ENCODE measurements around the gene FRMPD1.

DNA sequence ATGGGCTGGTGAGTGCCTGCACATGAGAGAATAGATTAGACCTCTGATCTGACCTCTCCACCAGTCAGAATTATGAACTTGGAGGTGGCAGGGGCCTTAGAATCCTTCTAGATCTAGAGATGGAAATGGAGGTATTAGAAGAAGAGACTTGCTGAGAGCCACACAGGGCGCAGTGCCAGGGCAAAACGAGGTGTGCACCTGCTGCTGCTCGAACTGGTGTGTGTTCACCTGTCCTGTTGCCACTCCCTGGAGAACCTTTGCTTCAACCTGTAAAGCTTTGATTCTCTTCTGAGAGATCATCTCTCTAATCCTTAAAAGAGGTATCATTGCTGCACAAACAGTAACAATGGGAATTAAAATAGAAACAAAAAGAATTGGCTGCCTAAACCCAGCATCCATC, 24.9 kb downstream of the FRMPD1 start:
- TF ChIP-seq POLR2A (IDR thresholded peaks at IDR 0.05; ENCODE audit: low read depth, low read length) (no peak), POLR2AphosphoS5 (IDR thresholded peaks at IDR 0.05; ENCODE audit: low read depth, low read length) (no peak), TAF1 (IDR thresholded peaks at IDR 0.05; ENCODE audit: low read depth, low read length) (no peak), POU2F2 (IDR thresholded peaks at IDR 0.05; ENCODE audit: low read depth, low read length) (no peak), SPI1 (IDR thresholded peaks at IDR 0.05; ENCODE audit: low read depth, low read length) (no peak)
